WTC11 (cell line): Measurements from ENCODE around the gene FERMT2. TPM values are rescaled to one million over a fixed set of nuclear protein-coding genes. Genes with fewer than 3 reads are reported as not detected.

Experiments used
- ESRRA ChIP-seq: sonication (generic); formaldehyde crosslinking; IDR thresholded peaks from 2 replicates; pipeline ENCODE4 v1.8.1; 2022; ENCODE audit warnings: mild to moderate bottlenecking, missing genetic modification reagents, borderline replicate concordance
- ETV6 ChIP-seq: sonication (generic); formaldehyde crosslinking; IDR thresholded peaks from 2 replicates; pipeline ENCODE4 v1.8.1; 2022; ENCODE audit warnings: mild to moderate bottlenecking, missing genetic modification reagents
- JUN ChIP-seq: sonication (generic); formaldehyde crosslinking; IDR thresholded peaks from 2 replicates; pipeline ENCODE4 v1.8.0; 2023; ENCODE audit warnings: mild to moderate bottlenecking, missing genetic modification reagents
- NFATC4 ChIP-seq: fragments of 250-450 bp; sonication (Bioruptor Pico); IDR thresholded peaks from 2 replicates; pipeline ENCODE4 v1.9.0; 2021; ENCODE audit warnings: mild to moderate bottlenecking
- NFYB ChIP-seq: sonication (generic); formaldehyde crosslinking; conservative IDR thresholded peaks from 2 replicates; pipeline ENCODE4 v1.8.0; 2022; ENCODE audit warnings: low read depth, missing genetic modification reagents
- NR2C2 ChIP-seq: sonication (generic); formaldehyde crosslinking; IDR thresholded peaks from 2 replicates; pipeline ENCODE4 v1.8.0; 2022; ENCODE audit warnings: mild to moderate bottlenecking, missing genetic modification reagents
- NR3C1 ChIP-seq: sonication (generic); formaldehyde crosslinking; conservative IDR thresholded peaks from 2 replicates; pipeline ENCODE4 v1.8.1; 2023; ENCODE audit warnings: low read depth, mild to moderate bottlenecking, missing genetic modification reagents
- OVOL2 ChIP-seq: fragments of 250-450 bp; sonication (Bioruptor Pico); IDR thresholded peaks from 2 replicates; pipeline ENCODE4 v1.9.0; 2021; ENCODE audit warnings: mild to moderate bottlenecking, borderline replicate concordance
- SMAD4 ChIP-seq: sonication (generic); formaldehyde crosslinking; IDR thresholded peaks from 2 replicates; pipeline ENCODE4 v1.8.0; 2022; ENCODE audit warnings: mild to moderate bottlenecking, missing genetic modification reagents
- SP1 ChIP-seq: sonication (generic); formaldehyde crosslinking; conservative IDR thresholded peaks from 2 replicates; pipeline ENCODE4 v1.8.1; 2022; ENCODE audit warnings: missing genetic modification reagents
- TEAD4 ChIP-seq: sonication (generic); formaldehyde crosslinking; IDR thresholded peaks from 2 replicates; pipeline ENCODE4 v1.8.0; 2022; ENCODE audit warnings: mild to moderate bottlenecking, missing genetic modification reagents
- ZNF263 ChIP-seq: sonication (generic); formaldehyde crosslinking; IDR thresholded peaks from 2 replicates; pipeline ENCODE4 v1.8.1; 2022; ENCODE audit warnings: low read depth, mild to moderate bottlenecking, moderate library complexity, missing genetic modification reagents
- ZNF416 ChIP-seq: fragments of 250-450 bp; sonication (Bioruptor Pico); IDR thresholded peaks from 2 replicates; pipeline ENCODE4 v1.9.0; 2021; ENCODE audit warnings: mild to moderate bottlenecking, inconsistent platforms
- total RNA-seq: library from RNA; stranded (reverse); gene quantifications from 3 replicates; pipeline ENCODE4 v1.2.3, GENCODE V29; 2021
- TF ChIP-seq, protein P1 (sequence below): fragments of 250-450 bp; sonication (Bioruptor Pico); IDR thresholded peaks from 2 replicates; pipeline ENCODE4 v1.9.0; 2021; ENCODE audit warnings: mild to moderate bottlenecking
- TF ChIP-seq, protein P2 (sequence below): sonication (generic); formaldehyde crosslinking; IDR thresholded peaks from 2 replicates; pipeline ENCODE4 v1.8.1; 2022; ENCODE audit warnings: missing genetic modification reagents, borderline replicate concordance
- TF ChIP-seq, protein P3 (sequence below): sonication (generic); formaldehyde crosslinking; IDR thresholded peaks from 2 replicates; pipeline ENCODE4 v1.8.0; 2022; ENCODE audit warnings: mild to moderate bottlenecking, missing genetic modification reagents
- TF ChIP-seq, protein P4 (sequence below): sonication (generic); formaldehyde crosslinking; IDR thresholded peaks from 2 replicates; pipeline ENCODE4 v1.8.1; 2023; ENCODE audit warnings: mild to moderate bottlenecking, missing genetic modification reagents
- TF ChIP-seq, protein P5 (sequence below): fragments of 200-600 bp; IDR thresholded peaks from 2 replicates; pipeline ENCODE4 v1.8.0; 2022; ENCODE audit warnings: antibody characterized with exemption
- TF ChIP-seq, protein P6 (sequence below): sonication (generic); formaldehyde crosslinking; IDR thresholded peaks from 2 replicates; pipeline ENCODE4 v1.8.0; 2023; ENCODE audit warnings: missing genetic modification reagents
- TF ChIP-seq, protein P7 (sequence below): sonication (generic); formaldehyde crosslinking; IDR thresholded peaks from 2 replicates; pipeline ENCODE4 v1.8.1; 2023; ENCODE audit warnings: mild to moderate bottlenecking, moderate library complexity, missing genetic modification reagents
- TF ChIP-seq, protein P8 (sequence below): sonication (generic); formaldehyde crosslinking; IDR thresholded peaks from 2 replicates; pipeline ENCODE4 v1.8.0; 2022; ENCODE audit warnings: missing genetic modification reagents
- TF ChIP-seq, protein P9 (sequence below): sonication (generic); formaldehyde crosslinking; IDR thresholded peaks from 2 replicates; pipeline ENCODE4 v1.8.1; 2022; ENCODE audit warnings: low read depth, mild to moderate bottlenecking, moderate library complexity, missing genetic modification reagents, borderline replicate concordance
- TF ChIP-seq, protein P10 (sequence below): fragments of 250-450 bp; sonication (Bioruptor Pico); conservative IDR thresholded peaks from 2 replicates; pipeline ENCODE4 v1.9.0; 2021; ENCODE audit warnings: mild to moderate bottlenecking

FERMT2 gene
- total RNA-seq, 1 experiment from 2014 or later = 92.8 TPM

DNA sequence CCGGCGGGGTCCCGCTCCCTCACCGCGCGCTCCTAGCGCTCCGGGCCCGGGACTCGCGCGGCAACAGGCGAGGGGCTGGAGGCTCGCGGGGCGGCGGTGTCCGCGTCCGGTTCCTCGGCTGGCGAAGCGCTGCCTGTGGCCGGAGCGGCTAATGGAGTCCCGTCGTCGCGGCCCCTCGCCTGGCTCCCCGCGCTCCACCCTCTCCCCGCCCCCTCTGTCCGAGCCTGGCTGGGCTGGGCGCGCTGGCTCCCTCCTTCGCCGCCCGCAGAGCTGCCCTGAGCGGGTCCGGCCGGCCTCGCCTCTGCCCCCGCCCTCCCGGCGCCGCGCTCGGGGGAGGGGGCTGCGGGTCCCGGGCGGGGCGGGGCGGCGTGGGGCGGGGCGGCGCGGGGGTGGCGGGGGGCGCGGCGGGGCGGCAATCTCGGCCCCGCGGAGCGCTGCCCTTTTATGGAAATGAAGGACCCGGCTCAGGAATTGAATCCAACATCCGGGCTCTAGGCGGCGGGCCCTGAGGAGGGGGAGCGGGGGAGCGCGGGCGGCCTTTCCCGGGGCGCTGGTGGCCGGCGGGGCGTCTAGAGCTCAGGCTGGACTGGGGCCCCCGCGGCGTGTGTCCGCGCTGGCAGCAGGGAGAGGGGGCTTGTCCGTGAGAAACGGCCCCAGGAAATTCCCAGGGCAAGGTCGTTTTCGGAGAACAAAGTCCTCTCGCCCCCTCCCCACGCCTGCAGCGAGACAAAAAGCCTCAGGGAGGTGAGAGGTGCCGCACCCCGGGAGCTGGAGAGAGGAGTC lies at the start of gene FERMT2 (continued):
- peak; percentile 79; the same call in 1 of the 2 replicates for TF ChIP-seq ESRRA
- TF ChIP-seq, protein P1, sequence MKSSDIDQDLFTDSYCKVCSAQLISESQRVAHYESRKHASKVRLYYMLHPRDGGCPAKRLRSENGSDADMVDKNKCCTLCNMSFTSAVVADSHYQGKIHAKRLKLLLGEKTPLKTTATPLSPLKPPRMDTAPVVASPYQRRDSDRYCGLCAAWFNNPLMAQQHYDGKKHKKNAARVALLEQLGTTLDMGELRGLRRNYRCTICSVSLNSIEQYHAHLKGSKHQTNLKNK = no peak
- TF ChIP-seq JUN (CRISPR knock-in tag) = no peak
- TF ChIP-seq, protein P2, sequence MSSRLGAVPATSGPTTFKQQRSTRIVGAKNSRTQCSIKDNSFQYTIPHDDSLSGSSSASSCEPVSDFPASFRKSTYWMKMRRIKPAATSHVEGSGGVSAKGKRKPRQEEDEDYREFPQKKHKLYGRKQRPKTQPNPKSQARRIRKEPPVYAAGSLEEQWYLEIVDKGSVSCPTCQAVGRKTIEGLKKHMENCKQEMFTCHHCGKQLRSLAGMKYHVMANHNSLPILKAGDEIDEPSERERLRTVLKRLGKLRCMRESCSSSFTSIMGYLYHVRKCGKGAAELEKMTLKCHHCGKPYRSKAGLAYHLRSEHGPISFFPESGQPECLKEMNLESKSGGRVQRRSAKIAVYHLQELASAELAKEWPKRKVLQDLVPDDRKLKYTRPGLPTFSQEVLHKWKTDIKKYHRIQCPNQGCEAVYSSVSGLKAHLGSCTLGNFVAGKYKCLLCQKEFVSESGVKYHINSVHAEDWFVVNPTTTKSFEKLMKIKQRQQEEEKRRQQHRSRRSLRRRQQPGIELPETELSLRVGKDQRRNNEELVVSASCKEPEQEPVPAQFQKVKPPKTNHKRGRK (CRISPR knock-in tag) = no peak
- peak; percentile 55; the same call in 1 of the 2 replicates for TF ChIP-seq SP1 (CRISPR knock-in tag)
- no peak for TF ChIP-seq OVOL2 (CRISPR knock-in tag)
- TF ChIP-seq TEAD4 = no peak
- TF ChIP-seq, protein P3, sequence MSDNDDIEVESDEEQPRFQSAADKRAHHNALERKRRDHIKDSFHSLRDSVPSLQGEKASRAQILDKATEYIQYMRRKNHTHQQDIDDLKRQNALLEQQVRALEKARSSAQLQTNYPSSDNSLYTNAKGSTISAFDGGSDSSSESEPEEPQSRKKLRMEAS = no peak
- TF ChIP-seq, protein P4, sequence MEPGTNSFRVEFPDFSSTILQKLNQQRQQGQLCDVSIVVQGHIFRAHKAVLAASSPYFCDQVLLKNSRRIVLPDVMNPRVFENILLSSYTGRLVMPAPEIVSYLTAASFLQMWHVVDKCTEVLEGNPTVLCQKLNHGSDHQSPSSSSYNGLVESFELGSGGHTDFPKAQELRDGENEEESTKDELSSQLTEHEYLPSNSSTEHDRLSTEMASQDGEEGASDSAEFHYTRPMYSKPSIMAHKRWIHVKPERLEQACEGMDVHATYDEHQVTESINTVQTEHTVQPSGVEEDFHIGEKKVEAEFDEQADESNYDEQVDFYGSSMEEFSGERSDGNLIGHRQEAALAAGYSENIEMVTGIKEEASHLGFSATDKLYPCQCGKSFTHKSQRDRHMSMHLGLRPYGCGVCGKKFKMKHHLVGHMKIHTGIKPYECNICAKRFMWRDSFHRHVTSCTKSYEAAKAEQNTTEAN (CRISPR knock-in tag) = no peak
- TF ChIP-seq NR2C2 (CRISPR knock-in tag) = no peak
- TF ChIP-seq, protein P5, sequence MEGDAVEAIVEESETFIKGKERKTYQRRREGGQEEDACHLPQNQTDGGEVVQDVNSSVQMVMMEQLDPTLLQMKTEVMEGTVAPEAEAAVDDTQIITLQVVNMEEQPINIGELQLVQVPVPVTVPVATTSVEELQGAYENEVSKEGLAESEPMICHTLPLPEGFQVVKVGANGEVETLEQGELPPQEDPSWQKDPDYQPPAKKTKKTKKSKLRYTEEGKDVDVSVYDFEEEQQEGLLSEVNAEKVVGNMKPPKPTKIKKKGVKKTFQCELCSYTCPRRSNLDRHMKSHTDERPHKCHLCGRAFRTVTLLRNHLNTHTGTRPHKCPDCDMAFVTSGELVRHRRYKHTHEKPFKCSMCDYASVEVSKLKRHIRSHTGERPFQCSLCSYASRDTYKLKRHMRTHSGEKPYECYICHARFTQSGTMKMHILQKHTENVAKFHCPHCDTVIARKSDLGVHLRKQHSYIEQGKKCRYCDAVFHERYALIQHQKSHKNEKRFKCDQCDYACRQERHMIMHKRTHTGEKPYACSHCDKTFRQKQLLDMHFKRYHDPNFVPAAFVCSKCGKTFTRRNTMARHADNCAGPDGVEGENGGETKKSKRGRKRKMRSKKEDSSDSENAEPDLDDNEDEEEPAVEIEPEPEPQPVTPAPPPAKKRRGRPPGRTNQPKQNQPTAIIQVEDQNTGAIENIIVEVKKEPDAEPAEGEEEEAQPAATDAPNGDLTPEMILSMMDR = no peak
- TF ChIP-seq, protein P6, sequence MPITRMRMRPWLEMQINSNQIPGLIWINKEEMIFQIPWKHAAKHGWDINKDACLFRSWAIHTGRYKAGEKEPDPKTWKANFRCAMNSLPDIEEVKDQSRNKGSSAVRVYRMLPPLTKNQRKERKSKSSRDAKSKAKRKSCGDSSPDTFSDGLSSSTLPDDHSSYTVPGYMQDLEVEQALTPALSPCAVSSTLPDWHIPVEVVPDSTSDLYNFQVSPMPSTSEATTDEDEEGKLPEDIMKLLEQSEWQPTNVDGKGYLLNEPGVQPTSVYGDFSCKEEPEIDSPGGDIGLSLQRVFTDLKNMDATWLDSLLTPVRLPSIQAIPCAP = no peak
- TF ChIP-seq, protein P7, sequence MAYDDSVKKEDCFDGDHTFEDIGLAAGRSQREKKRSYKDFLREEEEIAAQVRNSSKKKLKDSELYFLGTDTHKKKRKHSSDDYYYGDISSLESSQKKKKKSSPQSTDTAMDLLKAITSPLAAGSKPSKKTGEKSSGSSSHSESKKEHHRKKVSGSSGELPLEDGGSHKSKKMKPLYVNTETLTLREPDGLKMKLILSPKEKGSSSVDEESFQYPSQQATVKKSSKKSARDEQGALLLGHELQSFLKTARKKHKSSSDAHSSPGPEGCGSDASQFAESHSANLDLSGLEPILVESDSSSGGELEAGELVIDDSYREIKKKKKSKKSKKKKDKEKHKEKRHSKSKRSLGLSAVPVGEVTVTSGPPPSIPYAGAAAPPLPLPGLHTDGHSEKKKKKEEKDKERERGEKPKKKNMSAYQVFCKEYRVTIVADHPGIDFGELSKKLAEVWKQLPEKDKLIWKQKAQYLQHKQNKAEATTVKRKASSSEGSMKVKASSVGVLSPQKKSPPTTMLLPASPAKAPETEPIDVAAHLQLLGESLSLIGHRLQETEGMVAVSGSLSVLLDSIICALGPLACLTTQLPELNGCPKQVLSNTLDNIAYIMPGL (CRISPR knock-in tag) = no peak; the same call in 1 of the 2 replicates
- TF ChIP-seq ZNF263 (CRISPR knock-in tag) = no peak
- TF ChIP-seq NFATC4 (CRISPR knock-in tag) = peak; percentile 50; the same call in 1 of the 2 replicates
- no peak for TF ChIP-seq ZNF416 (CRISPR knock-in tag)
- TF ChIP-seq, protein P8, sequence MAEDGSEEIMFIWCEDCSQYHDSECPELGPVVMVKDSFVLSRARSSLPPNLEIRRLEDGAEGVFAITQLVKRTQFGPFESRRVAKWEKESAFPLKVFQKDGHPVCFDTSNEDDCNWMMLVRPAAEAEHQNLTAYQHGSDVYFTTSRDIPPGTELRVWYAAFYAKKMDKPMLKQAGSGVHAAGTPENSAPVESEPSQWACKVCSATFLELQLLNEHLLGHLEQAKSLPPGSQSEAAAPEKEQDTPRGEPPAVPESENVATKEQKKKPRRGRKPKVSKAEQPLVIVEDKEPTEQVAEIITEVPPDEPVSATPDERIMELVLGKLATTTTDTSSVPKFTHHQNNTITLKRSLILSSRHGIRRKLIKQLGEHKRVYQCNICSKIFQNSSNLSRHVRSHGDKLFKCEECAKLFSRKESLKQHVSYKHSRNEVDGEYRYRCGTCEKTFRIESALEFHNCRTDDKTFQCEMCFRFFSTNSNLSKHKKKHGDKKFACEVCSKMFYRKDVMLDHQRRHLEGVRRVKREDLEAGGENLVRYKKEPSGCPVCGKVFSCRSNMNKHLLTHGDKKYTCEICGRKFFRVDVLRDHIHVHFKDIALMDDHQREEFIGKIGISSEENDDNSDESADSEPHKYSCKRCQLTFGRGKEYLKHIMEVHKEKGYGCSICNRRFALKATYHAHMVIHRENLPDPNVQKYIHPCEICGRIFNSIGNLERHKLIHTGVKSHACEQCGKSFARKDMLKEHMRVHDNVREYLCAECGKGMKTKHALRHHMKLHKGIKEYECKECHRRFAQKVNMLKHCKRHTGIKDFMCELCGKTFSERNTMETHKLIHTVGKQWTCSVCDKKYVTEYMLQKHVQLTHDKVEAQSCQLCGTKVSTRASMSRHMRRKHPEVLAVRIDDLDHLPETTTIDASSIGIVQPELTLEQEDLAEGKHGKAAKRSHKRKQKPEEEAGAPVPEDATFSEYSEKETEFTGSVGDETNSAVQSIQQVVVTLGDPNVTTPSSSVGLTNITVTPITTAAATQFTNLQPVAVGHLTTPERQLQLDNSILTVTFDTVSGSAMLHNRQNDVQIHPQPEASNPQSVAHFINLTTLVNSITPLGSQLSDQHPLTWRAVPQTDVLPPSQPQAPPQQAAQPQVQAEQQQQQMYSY = no peak
- TF ChIP-seq, protein P9, sequence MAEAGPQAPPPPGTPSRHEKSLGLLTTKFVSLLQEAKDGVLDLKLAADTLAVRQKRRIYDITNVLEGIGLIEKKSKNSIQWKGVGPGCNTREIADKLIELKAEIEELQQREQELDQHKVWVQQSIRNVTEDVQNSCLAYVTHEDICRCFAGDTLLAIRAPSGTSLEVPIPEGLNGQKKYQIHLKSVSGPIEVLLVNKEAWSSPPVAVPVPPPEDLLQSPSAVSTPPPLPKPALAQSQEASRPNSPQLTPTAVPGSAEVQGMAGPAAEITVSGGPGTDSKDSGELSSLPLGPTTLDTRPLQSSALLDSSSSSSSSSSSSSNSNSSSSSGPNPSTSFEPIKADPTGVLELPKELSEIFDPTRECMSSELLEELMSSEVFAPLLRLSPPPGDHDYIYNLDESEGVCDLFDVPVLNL = no peak
- no peak for TF ChIP-seq SMAD4
- TF ChIP-seq, protein P10, sequence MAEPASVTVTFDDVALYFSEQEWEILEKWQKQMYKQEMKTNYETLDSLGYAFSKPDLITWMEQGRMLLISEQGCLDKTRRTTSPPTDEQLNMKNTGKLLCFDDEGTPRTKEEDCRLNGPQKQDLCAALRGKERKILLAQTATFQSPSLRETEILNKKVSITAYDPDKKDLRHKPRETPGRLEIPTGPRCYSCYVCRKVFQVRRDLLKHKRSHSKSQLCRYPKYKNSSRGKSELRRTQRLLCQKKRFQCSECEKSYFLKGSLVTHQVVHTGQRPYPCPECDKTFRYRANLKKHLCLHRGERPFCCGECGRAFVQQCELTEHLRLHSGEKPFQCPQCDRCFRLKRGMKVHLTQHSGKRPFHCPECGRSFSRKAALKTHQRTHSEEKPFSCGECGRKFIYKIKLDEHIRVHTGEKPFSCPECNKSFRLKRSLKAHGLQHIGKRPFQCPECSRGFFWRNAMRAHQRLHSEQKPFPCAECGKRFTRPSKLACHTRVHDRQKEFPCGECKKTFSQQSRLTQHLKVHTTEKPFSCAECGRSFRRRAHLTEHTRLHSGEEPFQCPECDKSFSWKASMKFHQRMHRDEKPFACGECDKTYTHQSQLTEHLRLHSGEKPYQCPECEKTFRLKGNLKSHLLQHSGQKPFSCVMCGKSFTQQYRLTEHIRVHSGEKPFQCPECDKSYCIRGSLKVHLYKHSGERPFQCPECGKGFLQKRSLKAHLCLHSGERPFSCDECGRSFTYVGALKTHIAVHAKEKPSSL (CRISPR knock-in tag) = no peak
- peak; percentile 8; the same call in 1 of the 2 replicates for TF ChIP-seq NR3C1 (CRISPR knock-in tag)
- TF ChIP-seq ETV6 (CRISPR knock-in tag) = peak; percentile 15; the same call in 1 of the 2 replicates
- TF ChIP-seq NFYB (CRISPR knock-in tag) = no peak
